HG03439 (cell line): Measurements from ENCODE around the gene ITGBL1.

Experiments
- ATAC-seq: cut with Tn5 transposase; IDR thresholded peaks from one replicate; pipeline ENCODE4 v1.9.1; 2021; ENCODE audit warnings: mild to moderate bottlenecking, moderate library complexity; ENCODE audit not compliant: unreplicated experiment

Gene ITGBL1

DNA sequence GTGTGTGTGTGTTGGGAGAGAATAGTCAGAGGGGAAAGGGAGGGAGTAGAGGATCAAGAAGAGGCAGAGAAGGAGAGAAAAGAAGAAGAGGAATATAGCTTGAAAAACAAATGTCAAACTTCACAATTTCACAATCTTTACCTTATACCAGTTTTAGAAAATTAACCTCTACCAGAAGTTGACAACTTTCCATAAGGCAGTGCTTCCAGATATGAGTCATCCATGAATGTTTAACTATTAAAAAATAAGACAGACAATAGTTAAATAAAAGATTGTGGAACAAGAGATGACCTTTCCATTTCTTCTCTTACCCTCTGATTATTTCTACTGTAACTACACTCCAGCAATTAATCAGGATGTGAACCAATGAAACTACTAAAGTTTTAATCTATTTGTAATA is 229.4 kb downstream of the ITGBL1 start:
- no peak for ATAC-seq

DNA sequence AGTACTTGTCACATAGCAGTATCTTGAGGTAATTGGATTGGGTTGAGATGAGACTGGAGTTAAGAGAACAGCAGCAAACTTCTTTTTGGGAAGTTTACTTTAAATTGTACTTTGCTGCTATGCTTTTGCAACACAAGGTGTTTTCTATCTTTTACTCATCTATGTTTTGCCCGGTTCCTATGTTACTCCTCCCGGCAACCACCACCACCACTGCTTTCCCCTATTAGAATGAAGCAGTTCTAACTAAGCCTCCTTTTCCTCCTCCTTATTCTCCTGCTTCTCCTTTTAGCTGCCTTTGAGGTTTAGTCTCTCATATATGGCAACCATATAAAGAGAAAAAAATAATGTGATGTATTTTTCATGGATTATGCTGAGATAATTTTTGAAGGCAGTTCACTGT is 233.5 kb downstream of the ITGBL1 start:
- ATAC-seq = no peak

DNA sequence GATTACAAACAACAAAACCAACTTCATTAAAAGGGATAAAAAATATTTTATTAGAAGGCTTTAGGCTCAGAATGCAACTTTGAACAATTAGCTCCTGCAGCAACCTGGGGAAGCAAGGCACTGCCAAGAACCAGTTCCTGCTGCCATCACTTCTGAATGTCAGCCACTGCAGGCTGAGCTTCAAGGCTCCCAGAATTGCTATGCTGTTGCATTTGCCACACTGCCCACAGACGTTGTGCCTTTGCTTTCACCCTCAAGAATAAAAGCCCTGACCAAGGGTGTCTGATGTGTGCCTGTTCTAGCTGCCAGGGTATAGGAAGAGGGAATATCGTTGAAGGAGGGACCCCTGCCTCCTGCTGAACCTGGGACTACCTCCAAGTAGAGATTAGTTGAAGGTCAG is 238.4 kb downstream of the ITGBL1 start:
- ATAC-seq = no peak

DNA sequence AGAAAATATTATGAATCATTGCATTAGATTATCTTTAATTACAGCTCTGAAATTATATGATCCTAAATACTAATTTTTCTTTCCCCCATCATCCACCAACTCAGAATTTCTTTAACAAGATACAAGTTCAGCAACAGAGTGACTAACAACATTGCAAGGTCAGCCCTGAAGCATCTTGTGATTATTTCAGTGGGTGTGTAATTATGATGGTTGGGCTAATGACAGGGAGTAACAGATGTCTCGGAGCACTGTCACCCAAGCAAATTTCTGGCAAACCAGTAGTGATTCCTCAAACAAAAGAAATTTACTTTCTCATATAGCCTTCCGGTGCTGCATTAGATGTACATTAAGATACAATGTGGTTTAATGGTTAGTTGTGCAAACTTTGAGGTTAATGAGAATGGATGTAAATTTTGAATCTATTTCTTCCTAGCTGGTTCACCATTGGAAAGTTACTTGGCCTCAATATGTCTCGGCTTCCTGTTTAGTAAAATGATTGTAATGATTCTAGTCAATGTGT is 238.9 kb downstream of the ITGBL1 start:
- ATAC-seq = no peak

DNA sequence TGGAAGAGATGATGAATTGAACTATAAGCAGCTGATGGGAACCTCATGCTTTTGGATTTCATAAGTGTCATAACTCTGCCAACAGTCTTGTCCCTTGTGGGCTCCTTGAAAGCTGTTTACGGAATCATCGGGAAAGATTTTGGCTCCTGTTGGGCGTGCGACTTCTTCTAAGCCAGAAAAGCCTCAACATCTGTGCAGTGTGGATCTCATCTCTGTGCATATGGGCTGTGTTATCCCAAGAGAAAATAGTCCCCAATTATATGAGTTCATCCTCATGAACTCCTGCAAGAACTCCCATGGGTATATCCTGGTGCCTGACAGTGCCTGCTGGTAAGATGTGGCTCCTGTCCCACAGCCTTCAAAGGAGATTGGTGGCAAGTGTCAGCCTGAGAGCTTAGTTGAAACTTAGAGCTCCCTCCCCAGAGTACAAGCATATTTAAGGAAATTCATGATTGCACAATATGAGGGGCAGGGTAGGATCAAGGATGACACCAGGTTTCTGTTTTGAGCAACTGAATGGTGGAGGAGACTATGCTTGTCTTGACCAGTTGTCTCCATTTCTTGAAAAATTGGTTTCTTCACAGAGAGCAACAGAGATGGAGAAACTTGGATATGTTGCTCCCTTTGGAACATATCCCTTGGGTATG is 243.5 kb downstream of the ITGBL1 start:
- no peak for ATAC-seq

DNA sequence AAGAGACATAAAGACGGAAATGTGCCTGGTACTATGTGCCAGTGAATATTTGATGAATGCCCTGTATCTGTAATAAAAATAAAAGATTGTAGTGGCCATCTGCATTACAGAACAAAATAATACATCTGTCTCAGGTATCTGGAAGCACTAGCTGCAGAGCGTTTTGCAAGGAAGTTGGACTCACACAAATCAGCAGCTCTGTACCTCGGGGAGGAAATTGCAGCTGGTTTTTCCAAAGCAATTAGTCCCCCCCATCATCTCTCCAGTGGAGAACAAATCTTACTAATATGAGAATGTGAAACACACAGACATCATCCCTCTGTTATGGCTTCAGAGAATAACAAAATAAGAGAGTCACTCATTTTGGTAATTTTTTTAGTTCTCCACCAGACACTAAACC is 245.3 kb downstream of the ITGBL1 start:
- no peak for ATAC-seq

DNA sequence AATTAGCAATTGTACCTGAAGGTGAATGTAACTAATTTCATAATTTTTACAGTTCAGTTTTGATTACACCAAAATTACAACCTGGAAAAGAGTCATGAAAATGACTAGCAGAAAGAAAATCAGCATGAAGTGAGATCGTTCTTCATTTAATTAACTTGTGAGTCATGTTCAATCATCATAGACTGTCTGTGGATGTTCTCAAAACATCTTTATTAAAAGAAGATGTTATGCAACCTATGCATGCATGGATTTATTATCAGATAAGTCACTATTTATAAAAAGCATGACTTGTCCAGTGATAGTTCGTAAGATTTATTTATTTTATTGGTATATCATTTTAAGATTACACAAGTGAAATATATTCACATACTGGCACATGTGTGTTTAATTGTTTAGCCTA is 245.9 kb downstream of the ITGBL1 start:
- no peak for ATAC-seq

DNA sequence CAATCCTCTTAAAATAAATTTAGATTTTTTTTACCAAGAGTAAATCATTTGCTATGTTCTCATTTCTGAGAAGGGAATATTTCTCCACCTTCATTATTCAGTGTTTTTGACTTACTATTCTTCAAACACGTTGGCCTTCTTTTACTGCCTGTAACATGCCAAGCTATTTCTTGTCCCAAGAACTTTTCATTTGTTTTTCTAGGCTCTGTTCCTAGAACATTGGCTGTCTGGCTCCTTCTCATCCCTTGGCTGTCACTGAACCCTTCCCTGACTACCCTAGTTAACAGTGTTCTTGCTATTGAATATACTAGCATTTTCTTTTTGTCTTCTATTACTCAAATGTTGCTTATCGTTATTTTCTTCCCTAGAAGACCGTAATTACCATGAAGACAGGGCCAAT is 248.1 kb downstream of the ITGBL1 start:
- ATAC-seq = no peak

DNA sequence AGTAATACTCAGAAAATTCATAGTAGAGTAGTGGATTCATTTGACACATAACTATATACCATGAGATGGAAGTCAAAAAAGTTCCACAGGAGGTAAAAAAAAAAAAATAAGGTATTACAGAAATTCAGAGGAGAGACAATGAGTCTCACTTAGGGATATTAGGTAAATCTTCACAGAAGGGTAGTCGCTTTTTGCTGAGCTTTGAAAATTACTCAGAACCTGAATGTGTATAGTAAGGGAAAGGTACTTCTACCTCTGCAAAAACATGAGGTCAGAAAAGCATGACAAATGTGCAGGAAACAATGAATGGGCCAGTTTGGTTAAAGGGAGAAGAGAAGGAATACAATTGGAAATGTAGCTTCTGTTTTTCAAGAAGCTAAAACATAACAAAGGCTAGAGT is 250.6 kb downstream of the ITGBL1 start:
- ATAC-seq = no peak

DNA sequence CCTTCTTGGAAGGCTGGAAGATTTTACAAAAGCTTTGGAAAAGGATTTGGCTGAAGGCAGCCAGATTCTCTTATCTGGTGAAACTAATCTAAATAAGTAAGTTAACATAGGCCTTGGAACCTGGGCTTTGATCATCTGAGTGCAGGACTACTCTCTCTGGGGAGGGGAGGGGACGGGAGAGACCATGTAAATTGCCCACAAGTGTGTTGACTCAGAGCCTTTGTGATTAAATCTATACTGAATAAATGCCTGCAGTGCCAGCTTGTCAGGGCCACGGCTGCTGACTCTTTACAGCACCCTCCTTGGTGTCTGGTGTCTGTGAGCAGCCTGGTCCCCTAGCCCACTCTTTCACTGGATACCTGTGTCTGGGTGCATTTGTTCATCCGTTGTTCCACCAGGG is 251.4 kb downstream of the ITGBL1 start:
- ATAC-seq = no peak

DNA sequence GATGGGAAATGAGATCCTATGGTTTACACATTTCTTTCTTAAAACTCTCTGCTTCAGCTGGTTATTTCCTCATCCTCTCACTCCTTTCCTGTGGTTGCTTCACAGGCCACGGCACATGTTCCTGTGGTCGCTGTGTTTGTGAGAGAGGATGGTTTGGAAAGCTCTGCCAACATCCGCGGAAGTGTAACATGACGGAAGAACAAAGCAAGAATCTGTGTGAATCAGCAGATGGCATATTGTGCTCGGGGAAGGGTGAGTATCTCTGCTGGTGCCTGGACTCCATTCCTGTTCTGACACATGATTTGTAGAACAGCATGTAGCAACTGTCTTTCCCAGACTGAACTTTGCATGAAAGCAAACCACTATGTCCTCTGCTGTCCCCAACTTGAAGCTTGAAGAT is 254.2 kb downstream of the ITGBL1 start:
- no peak for ATAC-seq

DNA sequence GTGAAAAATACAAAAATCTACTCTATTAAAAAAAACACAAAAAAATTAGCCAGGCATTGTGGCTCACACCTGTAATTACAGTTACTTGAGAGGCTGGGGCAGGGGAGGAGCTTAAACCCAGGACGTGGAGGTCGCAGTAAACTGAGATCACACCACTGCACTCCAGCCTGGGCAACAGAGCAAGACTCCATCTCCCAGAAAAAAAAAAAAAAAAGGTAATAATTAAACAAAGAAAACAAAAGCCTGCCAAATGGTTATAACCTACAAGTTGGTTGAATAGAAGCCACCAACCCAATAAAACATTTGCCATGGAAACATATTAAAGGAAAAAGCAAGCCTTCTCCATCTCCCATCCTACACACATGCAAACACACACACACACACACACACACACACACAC is 255.2 kb downstream of the ITGBL1 start:
- no peak for ATAC-seq

DNA sequence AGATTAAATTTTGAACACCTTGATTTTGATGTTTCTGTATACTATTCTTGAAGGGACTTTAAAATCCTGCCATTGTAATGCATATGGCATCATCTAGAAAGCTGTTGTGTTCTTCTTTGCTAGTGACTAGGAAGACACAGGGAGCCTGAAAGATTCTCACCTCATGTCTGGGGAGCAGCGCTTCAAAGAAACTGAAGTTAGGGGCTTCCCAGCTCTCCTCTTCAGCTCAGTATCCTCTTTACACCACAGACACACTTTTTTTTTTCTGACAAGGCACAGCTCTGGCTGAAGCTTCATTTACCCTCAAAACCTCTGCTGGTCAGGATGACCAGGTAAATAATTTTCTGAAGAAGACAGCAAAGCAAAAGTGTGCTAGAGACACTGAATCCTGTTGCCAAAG is 255.6 kb downstream of the ITGBL1 start:
- ATAC-seq = no peak

DNA sequence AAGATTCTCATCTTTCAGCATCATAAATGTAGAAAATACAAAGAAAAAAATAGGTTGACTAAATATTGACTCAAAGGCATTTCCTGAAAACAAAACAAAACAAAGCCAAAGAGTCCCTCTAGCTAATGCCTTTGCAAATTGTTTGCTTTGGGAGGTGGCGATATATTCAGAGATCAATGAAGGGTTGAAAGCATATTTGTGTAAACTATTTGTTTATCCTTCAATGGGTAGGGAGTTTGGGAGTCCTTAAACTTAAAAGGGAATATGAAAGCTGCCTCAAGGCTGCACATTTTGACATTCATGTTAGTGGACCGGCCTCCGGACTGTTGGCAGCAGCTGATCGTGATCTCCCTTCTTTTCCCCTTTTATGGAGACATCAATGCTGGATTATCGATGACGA is 257.5 kb downstream of the ITGBL1 start:
- ATAC-seq = no peak

DNA sequence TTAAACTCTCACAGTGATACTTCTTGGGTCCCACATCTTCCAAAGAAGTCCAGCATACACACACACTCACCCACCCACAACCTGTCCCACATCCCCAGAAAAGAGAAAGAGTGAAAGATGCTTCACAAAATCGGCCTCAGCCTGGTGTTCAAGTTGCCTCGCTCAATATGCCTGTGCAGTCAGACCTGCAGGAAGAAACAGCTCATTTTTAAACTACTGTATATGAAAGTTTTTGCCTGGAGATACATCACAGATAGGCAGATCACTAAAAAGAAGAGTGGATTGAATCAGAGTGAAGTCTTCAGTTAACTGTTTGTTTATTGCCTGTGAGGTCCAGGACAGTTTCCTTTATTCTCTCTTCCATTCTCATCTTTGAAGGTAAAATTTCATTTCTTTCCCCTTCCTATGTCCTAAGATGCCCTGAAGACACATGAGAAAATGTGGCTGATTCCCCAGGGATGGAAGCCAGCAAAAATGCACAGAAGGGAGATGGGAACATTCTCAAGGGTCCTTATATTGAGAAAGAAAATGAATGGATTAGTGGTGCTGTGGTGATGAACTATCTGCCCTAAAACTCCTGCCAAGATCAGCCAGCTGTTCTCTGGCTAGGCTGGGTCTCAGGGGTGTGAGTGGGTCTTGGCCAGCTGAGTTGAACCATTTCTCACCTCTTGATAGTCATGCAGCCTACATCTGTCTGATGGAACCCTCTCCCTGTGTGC is 259.0 kb downstream of the ITGBL1 start:
- ATAC-seq = no peak

DNA sequence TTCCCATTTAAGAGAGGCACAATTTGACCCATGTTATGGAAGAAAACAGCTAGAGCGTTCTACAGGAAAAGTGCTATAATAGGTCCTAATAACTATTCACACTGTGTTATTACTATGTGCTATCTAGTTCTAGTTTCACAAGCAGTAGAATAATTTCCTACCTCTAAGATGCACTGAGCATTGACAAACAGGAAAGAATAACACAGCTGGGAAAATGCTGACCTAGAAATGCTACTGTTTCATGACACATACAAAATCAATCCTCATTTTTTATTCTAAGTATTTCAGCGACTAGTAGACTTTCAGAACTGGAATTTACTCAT is 259.5 kb downstream of the ITGBL1 start:
- ATAC-seq = no peak

DNA sequence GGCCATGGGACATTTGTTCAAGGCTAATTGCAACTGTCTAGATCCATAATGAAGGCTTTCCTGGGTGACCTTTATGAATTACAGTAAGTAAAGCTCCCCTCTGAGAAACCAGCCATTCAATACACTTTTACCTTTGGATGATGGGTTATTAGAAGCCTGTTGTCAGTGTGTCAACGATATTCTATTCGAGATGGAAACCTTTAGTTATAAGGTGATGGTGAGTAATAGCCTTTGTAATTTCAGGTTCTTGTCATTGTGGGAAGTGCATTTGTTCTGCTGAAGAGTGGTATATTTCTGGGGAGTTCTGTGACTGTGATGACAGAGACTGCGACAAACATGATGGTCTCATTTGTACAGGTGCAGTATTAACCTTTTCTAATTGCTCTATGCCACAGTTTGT is 261.7 kb downstream of the ITGBL1 start:
- ATAC-seq = no peak

DNA sequence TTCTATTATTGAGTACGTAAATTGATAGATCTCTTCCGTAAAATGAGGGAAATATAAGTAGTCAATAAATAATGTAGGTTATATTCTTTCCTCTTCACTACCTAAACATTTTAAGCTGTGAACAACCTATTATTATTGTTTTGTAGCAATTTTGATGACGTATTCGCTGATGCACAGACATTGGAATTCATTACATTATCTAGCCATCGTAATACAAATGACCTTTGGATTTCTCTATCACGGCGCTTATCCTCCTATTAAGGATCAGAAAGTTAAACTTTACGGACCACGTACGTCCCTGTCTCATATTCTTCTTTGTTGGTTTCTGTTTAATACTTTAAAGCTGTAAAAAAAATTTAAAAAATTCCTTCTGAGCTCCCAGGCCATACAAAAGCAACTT is 264.9 kb downstream of the ITGBL1 start:
- no peak for ATAC-seq

DNA sequence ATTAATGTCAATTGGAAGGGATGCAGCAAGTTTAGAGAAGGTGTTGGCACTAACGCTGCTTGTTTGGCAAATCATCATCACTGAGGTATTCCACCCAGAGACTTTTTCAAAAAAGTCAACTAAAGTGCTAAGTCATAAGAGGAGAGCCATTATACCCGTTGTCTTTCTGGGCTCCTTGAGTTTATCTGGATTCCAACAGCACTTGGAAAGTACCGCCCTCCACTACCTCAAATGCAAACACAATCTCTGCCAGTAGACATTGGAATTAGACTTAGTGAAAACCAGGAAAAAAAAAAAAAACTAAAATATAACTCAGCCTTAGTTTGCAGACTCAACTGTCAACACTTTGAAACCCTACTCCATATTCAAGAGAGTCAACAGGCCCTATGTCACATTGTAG is 266.0 kb downstream of the ITGBL1 start:
- no peak for ATAC-seq

DNA sequence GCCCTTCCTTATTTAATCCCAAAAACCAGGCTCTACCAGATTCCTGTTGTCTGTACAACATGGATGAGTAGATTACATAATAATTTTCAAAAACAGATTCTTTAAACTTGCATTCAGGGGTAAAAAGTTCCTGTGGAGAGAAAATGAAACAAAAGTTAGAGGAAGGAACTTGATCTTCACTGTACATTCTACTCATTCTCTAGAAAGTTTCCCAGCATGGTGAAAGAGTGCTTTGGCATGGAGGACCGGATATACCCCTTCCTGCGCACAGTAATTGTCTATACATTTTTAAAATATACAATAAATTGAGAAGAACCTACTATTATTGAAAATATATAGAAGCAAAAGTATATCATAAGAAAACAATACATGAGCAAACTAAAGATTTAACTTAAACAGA is 274.2 kb downstream of the ITGBL1 start:
- ATAC-seq = no peak

DNA sequence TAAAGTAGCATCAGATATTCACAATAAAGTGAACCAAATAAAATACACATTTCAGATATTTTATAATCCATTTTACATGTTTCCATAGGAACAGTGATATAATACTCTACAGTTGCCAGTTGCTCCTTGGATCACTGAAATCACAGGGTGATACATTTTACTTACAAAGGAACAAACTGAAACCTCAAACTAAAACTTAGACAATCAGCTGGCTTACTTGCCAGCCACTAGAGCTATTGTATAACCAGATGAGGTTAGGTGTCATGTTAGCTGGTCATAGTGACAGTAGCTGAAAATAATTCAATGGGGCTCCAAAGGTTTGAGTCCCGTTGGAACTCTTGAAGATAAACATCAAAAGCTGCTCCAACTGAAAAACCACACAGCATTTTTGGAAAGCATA is 274.6 kb downstream of the ITGBL1 start:
- ATAC-seq = no peak

DNA sequence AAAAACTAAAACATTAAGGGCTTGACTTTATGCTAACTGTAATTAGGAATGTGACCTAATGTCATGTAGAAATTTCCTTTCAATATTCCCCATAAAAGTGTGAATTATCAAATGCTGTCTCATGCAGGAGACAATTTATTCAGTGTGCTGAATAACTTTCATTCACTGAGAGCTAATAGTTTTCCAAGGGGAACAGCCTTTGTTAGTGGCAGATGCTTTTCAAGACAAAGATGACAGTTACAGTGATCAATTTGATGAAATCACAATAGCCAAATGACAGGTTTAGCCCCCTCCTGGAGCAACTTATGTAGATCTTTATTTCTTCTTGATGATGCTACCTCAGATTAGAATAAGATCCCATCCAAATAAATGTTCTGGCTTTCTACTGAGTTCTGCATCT is 275.5 kb downstream of the ITGBL1 start:
- no peak for ATAC-seq

DNA sequence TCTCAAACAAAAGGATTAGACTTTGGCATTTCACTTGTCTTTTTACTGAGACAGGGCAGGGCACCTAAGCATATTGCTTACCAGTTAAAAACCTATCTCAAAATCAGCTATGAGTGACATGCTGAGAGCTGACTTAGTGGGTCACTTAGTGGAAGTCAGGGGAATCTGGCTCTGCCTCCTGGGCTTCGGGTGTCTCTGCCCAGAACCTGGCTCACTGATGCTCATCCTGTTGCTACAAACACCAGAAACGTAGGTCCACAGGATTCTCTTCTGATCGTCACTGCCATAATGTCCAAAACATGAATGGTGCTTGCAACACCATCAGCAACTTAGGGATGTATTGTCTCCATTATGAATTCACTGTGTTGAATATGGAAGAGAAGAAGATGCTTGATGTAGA is 276.1 kb downstream of the ITGBL1 start:
- ATAC-seq = no peak
